Activated CD4-positive, CD25-positive, alpha-beta regulatory T cell treated with anti-CD3 and anti-CD28 coated beads, Interleukin-2, amount 50 U/mL, for 16 hours (primary cell): Measurements from ENCODE around the gene MACROD1.

ENCODE experiments used
- DNase-seq: peaks from one replicate; pipeline ENCODE4 v3.0.0-alpha.2; 2020; ENCODE audit warnings: low read depth, low spot score

Gene MACROD1

GRCh38 chr11:64015935-64016845 is 149.7 kb downstream of the MACROD1 start:
- no peak for DNase-seq

GRCh38 chr11:64015510-64015909 is 150.4 kb downstream of the MACROD1 start:
- no peak for DNase-seq

GRCh38 chr11:64014356-64014755 is 151.6 kb downstream of the MACROD1 start:
- DNase-seq: no peak

- no peak for DNase-seq
Measured at GRCh38 chr11:64013141-64013896, 152.6 kb downstream of the MACROD1 start.

- DNase-seq: no peak
Measured at GRCh38 chr11:64011371-64011770, 154.5 kb downstream of the MACROD1 start.

- DNase-seq: no peak
Measured at GRCh38 chr11:64010783-64011182, 155.1 kb downstream of the MACROD1 start.

- DNase-seq: no peak
Measured at GRCh38 chr11:64009710-64010109, 156.2 kb downstream of the MACROD1 start.

GRCh38 chr11:64008914-64009633 is 156.8 kb downstream of the MACROD1 start:
- no peak for DNase-seq

- no peak for DNase-seq
Measured at GRCh38 chr11:64008283-64008913, 157.5 kb downstream of the MACROD1 start.

- no peak for DNase-seq
Measured at GRCh38 chr11:64007629-64008282, 158.2 kb downstream of the MACROD1 start.

GRCh38 chr11:64007160-64007628 is 158.7 kb downstream of the MACROD1 start:
- no peak for DNase-seq

GRCh38 chr11:64006398-64006797 is 159.5 kb downstream of the MACROD1 start:
- DNase-seq: no peak

GRCh38 chr11:64005691-64006090 is 160.2 kb downstream of the MACROD1 start:
- DNase-seq: no peak

- no peak for DNase-seq
Measured at GRCh38 chr11:64004590-64004984, 161.3 kb downstream of the MACROD1 start.

GRCh38 chr11:64003807-64004589 is 161.9 kb downstream of the MACROD1 start:
- DNase-seq: no peak

GRCh38 chr11:64001484-64002420 is 164.2 kb downstream of the MACROD1 start:
- no peak for DNase-seq

GRCh38 chr11:64000740-64001483 is 165.0 kb downstream of the MACROD1 start:
- no peak for DNase-seq

GRCh38 chr11:64000026-64000739 is 165.7 kb downstream of the MACROD1 start:
- peak; percentile 30 for DNase-seq
